NCI-H2171 treated with DMSO at 0.1 percent for 48 hours (cell line): ENCODE measurements around the gene TMED1.

ENCODE experiments used
- DNase-seq: peaks from one replicate; lab custom pipeline; 2025; lab: John Stamatoyannopoulos, UW

TMED1 gene

DNA sequence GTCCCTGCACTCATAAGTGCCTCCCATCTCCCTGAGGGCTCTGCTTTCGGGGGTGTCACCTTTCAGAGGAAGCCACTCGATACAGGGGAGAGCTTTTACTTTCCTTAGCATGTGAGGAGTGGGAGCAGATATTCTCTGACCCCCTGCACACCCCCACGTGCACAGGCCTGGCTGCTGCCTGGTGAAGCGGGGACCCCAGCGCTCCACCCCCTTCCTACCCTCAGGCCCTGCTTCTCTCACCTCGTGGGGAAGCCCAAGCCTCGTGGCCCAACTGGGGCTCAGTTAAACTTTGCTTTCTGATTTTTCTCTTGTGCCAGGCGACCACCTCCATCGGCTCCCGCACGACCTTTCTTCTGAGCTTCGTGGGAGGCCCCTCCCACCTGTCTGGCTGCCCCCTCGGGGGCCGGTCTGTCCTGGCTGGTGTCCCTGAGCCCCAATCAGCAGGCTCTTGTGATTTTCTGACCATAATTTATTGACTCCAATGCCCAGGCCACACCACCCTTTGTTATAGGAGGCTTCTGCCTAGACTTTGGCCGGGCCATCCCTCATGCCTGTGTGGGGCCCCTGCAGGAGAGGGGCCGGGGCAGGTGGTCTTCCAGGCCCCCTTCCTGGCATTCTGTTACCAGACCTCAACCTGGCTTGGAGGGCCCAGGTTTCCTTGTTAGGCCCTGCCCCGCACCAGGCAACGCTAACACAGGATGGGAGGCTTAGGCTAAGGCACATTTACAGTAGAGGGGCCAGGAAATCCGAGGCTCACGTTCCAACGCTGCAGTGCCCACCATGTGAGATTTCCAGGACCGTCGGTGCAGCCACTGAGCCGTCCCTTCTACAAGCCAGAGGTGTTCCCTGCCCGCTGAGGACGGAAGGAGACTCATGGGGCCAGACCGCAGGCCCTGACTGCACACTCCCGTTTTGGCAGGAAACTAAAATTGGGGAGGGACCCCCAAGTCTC, 3.7 kb downstream of the TMED1 start:
- no peak for DNase-seq

- no peak for DNase-seq
These were observed 4.9 kb downstream of the TMED1 start for GRCh38 chr19:10830931-10831779.

- no peak for DNase-seq
These were observed 5.6 kb downstream of the TMED1 start for GRCh38 chr19:10830370-10830769.

GRCh38 chr19:10829967-10830366, 6.0 kb downstream of the TMED1 start:
- no peak for DNase-seq

- peak; percentile 11 for DNase-seq
These were observed 6.8 kb downstream of the TMED1 start for GRCh38 chr19:10828981-10829821.

- no peak for DNase-seq
These were observed 9.2 kb downstream of the TMED1 start for GRCh38 chr19:10826846-10827245.

DNA sequence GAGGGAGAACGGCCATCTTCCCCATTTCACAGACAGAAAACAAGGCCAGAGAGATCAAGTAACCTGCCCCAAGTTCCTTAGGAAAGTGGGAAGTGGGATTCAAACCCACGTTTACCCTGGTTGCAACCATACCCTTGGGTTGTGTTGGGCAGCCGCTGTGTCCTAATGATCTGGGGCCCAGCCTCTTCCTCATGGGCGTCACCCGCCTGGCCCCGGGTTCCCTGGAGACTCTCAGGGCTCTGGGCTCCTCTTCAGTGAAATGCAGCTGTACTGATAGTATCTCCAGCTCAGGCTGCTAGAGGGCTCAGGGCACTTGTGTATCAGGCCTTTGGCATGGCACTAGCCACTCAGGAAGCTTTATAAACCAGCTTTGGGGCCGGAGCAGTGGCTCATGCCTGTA, 9.8 kb downstream of the TMED1 start:
- no peak for DNase-seq

- DNase-seq, result no peak
These were observed 12.3 kb downstream of the TMED1 start for GRCh38 chr19:10823690-10824089.

DNA sequence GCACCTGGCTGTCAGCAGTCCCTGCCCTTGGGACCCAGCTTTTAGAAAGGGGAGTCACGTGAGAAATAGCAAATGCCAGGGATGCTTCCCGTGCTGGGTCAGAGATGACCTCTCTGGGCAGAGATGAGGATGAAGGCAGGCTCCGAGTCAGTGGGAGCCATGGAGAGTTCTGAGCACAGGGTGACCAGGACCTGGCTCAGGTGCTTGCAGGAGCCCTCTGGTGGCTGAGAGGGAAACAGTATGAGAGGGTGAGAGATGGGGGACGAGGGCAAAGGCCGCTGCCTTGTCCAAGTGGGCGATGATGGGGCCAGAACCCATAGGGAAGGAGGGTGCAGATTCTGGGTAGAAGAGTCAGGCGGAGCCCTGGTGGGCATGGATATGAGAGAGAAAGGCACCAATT, 15.8 kb downstream of the TMED1 start:
- no peak for DNase-seq

DNA sequence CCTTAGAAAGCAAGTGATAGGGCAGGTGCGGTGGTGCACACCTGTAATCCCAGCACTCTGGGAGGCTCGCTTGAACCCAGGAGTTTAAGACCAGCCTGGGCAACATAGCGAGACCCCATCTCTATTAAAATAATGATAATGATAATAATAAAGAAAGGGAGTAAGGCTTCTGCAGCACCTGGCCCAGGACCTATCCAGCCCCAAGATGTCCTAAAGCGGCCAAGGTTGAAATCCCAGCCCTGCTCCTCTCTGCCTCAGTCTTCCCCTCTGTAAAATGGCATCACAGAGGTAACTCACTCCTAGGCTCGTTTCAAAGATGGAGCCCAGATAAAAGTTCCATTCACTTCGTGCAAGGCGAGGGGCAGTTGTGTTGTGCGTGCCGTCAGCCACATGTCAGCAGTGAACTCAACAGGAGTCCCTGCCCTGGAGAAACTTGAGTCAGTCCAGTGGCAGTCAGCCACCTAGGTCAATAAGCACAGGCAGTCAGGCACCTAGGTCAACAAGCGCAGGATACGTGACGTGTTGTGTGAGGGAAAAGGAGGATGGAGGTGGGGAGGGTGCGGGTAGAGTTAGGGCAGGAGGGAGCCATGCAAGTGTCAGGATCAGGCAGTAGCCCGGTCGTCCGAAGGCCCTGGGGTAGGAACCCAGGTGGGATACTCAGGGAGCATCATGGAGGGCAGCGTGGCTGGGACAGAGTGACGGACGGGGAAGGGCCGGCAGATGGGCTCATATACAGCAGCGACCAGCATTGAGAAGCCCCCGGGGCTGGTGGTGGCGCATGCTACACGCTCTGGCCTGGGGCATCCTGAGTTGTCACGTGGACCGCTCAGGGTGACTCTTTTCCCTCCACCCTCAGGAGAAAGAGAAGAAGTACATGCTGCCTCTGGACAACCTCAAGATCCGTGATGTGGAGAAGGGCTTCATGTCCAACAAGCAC, 16.6 kb downstream of the TMED1 start:
- DNase-seq, result no peak

- DNase-seq, result no peak
These were observed 17.5 kb downstream of the TMED1 start for GRCh38 chr19:10818301-10819123.

DNA sequence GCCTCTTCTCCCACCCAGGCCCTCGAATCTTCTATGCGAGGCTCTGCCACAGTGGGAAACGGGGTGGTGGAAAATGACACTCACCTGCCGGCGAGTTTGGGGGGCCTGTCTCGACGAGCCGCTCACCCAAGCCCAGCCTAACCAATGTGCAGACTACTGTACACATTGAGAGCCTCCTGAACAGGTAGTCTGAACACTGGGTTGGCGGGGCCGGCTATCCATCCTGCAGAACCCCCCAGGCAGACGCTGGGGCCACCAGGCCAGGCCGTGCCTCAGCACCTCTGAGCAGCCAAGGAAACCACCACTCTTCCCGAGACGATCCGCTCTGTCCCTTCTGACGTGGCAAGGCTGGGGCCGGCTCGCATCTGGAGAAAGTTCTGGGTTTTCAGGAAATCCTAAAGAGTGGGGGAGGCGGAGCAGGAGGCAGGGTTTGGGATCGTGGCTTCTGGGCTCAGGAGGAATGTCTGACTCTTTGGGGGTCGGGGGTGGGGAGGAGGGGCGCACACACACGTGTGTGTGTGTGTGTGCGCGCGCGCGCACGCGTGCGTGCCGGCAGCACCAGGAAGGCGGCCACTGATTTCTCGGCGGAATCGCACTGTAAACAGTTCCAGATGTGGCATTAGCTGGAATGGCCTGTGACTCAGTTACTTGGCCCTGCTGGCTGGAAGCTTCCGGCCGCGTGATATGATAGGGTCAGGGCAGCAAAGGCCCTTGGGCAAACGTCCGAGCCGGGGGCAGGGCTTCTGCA, 18.5 kb downstream of the TMED1 start:
- no peak for DNase-seq

- no peak for DNase-seq
These were observed 19.3 kb downstream of the TMED1 start for GRCh38 chr19:10816691-10817090.

DNA sequence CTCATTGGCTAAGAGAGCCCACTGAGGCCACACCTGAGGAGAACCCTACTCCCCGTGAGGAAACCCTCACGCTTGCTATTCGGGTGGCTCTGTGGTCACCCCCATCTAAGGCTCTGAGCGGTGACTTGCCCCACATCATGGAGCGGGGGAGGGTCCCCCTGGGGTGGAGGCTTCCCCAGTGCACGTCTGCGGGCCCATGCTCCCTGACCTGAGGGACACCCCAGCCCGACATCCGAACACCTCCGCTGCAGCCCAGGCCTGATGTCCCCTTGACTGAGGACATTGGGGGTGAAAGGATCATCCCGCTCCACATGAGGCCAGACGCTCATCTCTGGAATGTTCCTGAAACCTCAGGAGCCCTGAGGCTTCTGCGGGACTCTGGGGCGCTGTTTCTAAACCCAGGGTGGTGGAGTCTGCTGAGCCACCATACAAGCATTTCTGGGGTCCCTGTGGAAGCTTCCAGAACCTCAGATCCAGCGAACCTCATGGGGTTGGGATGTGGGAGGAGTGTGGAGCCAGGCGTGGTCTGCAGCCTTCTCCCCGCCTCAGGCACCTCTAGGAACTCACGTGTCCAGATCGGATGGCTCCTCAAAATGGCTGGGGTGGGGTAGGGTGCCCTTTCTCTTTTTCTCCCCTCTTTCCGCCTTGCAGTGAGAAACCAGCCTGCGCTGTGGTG, 19.9 kb downstream of the TMED1 start:
- DNase-seq, result no peak

- DNase-seq, result no peak
These were observed 20.9 kb downstream of the TMED1 start for GRCh38 chr19:10815007-10815536.

- no peak for DNase-seq
These were observed 23.1 kb downstream of the TMED1 start for GRCh38 chr19:10812902-10813404.

GRCh38 chr19:10812196-10812595, 23.8 kb downstream of the TMED1 start:
- no peak for DNase-seq
